Activated CD4-positive, alpha-beta T cell treated with anti-CD3 and anti-CD28 coated beads for 4 hours (primary cell): Measurements from ENCODE around the gene PHACTR1.

Source experiments
- DNase-seq, 2 donors: peaks; one replicate each; pipeline ENCODE4 v3.0.0-alpha.2; 2020

PHACTR1 gene

GRCh38 chr6:12851123-12851695 lies 134.6 kb downstream of the PHACTR1 start:
- DNase-seq, result no peak

GRCh38 chr6:12861603-12862002 lies 145.0 kb downstream of the PHACTR1 start:
- DNase-seq, result no peak

- no peak for DNase-seq
Measured at GRCh38 chr6:12865117-12865516, 148.6 kb downstream of the PHACTR1 start.

- no peak for DNase-seq
Measured at GRCh38 chr6:12865671-12866181, 149.2 kb downstream of the PHACTR1 start.

- DNase-seq, result no peak
Measured at GRCh38 chr6:12866422-12867029, 150.0 kb downstream of the PHACTR1 start.

DNA sequence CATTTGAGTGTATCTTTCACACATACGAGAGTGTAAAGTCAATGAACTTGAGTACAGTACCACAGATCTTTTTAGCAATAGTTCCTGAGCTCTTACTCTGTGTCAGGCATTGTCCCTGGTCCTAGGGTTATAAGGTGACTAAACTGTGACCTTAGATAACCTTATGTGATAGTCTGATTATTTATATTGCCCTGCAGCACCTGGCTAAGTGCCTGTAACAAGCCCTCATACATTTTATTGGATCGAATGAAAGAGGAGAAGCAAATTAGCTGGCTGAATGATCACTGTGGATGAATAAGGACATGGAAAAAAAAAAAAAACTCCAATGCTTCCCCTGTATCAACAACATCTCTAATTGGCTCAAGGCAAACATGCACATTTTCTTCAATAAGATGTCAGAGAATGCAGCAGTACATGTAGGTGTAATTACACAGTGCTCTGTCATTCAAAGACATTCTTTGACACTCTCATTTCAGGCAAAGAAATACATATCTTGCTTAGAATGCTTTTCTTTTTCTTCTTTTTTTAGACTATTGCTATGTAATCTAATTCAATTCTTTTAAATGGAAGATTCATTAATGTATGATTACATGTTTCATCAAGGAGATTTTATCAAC lies 153.4 kb downstream of the PHACTR1 start:
- no peak for DNase-seq

DNA sequence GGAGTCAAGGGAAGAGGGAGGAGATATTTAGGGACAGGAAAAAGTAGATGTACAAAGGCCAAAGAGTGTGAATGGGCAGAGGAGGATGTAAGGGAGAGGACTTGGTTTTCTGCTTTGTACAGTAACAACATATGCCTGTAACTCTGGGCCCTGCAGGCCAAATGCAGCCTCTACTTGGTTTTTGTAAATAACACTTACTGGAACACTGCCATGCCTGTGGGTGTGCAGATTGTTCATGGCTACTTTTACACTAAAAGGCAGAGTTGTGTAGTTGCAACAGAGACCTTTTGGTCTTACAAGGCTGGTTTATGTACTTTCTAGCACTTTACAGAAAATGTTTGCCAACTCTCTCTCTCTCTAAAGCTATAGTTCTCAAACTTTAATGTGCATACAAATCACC lies 157.1 kb downstream of the PHACTR1 start:
- DNase-seq, result no peak

GRCh38 chr6:12875051-12875450 lies 158.5 kb downstream of the PHACTR1 start:
- no peak for DNase-seq

GRCh38 chr6:12878741-12879140 lies 162.2 kb downstream of the PHACTR1 start:
- no peak for DNase-seq

DNA sequence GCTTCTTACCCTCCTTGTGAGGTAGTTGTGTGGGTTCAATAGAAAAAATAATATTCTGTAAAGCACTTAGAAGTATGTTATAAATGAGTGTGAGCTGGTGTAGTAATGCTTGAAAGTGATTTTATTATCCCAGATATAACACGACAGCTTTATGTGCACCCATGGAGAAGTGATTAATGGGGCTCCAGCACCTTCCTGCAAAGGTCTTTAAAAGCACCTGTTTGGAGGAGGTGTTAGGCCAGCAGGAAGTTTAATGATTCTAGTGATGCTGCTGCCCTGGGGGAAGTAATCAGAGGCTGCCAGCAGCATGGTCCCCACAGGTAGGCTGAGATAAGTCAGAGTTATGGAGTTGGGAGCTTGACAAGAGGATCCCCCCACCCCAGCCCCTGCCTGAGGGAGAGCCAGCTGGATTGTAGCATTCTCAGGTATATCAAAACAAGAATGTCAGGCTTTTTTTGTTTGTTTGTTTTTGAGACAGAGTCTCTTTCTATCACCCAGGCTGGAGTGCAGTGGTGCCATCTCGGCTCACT lies 166.3 kb downstream of the PHACTR1 start:
- no peak for DNase-seq

DNA sequence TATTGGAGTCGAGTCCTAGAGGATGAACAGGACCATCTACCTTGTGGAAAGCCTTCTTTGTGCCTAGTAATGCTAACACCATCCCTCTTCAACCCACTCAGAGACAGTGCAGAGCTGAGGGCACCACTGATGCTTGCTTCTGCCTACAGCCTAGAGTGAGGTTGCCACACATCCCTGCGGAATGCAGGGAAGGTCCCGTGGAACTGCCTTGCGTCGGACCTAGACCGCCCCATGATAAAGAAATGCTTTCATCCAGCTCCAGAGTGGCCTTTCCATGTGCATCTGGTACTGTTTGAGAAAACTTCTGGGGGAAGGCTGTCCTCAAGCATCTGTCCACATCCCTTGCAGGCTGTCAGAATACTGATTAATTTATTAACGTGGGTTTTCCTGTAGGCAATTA lies 168.4 kb downstream of the PHACTR1 start:
- no peak for DNase-seq

GRCh38 chr6:12886961-12887775 lies 170.6 kb downstream of the PHACTR1 start:
- no peak for DNase-seq

DNA sequence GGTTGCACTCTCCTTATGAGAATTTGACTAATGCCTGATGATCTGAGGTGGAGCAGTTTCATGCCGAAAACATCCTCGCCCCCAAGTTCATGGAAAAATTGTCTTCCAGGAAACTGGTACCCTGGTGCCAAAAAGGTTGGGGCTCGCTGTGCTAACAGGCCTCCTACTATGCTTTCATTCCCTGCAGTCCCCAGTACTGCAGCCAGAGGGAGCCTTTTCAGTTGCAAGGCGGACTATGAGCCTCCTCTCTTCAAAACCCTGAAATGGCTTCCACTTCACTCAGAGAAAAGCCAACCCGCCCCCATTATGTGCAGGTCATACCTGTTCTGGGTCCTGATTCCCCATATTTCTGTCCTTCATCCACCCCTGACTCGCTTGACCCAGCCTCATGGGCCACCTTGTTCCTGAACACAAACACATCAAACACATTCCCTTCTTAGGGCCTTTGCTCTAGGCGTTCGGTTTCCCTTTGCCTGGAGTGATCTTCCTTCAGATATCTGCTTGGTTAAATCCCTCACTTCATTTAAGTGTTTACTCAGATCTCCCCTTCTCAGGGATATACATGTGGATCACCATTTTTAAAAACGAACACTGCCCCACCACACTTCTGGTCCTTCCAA lies 173.7 kb downstream of the PHACTR1 start:
- peak in 1 of 2 donors; percentile 5 for DNase-seq

GRCh38 chr6:12891595-12891994 lies 175.0 kb downstream of the PHACTR1 start:
- DNase-seq, result no peak

DNA sequence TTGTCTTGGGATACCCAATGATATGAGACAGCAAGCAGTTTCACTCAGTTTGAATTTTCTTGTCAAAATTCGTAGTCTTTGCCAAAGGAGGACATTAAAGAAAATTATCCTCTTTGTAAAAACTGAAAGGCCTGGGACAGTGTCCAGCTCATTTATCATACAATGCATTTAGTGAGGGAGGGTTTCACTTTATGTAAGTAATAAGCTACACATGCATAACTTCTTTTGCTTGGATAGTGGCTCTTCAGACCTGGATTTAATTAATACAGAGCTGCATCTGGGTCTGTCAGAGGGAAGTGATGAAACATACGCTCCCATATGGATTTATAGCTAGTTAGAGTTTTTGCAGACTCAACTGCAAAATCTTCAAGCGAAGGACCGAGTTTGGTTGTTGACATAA lies 175.6 kb downstream of the PHACTR1 start:
- DNase-seq, result no peak

DNA sequence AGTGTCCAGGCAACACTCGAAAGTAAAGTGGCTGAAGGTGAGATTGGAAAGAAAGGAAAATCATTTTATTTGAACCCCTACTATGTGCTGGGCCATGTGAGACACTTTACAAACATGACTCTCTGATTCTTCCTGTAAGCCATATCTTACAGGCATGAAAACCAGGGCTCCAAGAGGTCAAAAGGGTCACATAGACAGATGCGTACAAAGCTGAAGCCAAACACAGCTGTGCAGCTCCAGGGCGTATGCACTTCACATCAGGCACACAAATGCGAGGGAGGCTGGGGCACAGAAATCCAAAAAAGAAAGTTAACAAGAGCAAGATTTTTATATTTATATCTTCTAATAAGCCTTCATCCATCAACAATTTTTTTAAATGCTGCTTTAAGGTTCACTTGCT lies 176.5 kb downstream of the PHACTR1 start:
- no peak for DNase-seq

GRCh38 chr6:12895721-12896120 lies 179.2 kb downstream of the PHACTR1 start:
- DNase-seq, result no peak

DNA sequence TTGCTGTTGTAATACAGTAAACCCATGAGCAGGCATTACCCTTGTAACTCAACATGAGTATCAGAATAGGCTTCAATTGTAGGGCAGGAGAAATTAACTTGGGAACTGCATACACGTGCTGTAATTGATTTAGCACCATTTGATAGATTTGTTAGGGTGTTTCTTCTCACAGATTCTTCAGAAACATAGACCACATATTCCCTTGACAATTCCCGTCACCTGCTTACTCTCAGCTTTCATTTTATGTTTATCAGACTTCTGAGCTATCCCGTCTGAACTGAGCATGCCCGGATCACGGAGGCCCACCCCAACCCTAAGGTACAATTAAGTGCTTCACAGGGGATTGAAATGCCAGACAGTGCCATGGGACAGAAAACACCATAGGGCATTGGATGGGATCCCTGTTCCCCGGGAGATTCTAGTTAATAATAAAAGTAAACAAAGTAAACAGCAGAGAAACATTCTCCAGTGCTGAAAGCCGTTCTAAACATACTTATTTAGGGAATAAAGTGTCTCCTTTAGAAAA lies 179.7 kb downstream of the PHACTR1 start:
- DNase-seq, result no peak

DNA sequence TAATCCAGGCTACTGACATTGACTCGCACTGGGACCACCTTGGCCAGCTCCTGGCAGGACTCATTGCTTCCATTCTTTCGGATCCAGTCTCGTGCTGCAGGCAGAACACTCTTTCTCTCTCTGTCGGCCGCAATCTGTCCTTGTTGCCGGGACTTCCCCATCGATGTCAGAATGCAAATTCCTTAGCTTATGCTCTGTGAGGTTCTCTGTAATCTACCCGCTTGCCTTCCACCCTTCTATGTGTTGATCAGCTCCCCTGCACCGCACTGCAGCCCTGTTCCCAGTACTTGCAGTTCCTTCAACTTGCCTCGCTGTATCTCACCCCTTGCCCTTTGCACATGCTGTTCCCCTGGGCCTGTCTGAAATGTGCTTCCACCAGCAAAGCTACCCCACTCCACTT lies 182.0 kb downstream of the PHACTR1 start:
- no peak for DNase-seq

DNA sequence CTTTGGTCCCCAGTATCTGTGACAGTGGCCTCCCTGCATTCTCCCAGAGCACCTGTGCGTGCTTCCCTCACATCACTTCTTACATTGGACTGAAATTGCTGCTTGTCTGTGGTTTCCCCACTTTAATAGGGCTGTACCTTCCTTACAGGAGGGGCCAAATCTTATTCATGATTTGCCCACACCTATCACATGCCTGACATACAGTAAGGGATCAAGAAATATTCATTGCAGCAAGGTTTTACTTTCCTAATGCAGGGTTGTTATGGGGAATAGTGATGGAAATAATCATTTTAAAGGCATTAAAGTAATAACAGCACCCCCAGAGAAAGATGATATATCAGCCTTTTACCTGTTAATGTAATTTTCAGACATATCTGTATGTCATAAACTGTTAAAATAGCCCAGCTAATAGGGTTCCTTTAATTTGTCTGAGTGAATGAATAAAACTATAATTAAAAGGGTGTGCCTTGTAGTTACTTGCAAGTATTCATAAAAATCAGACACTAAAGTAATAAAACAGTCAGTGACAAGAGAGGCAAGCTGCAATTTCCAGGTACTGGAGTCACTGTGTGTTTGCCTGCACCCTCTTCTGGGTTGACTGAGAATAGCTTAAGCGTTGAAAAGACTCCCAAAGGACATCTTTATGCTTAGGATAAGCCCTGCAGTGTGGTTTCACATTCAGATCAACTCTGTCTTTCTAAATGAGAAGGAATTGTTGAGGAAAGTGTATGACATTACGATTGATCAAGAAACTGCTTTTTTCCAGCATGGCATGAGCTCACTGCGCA lies 182.7 kb downstream of the PHACTR1 start:
- no peak for DNase-seq

DNA sequence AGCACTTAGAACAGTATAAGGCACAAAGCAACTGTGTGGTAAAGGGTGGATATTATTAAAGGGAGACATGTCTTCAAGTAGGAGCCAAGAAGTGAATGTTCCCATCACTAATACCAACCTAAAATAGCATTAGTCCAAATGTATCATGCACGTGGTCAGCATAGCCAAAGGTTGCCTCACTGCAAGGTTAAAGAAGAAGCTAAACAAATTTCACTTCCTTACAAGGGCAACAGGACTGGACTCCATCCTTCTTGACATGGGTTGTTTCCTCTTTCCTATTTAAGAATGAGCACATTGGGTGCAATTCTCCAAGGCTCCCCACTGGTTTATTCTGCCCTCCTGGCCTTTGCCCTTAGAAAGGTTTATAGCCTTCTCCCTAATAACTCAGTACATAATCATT lies 186.7 kb downstream of the PHACTR1 start:
- no peak for DNase-seq

GRCh38 chr6:12909833-12910232 lies 193.3 kb downstream of the PHACTR1 start:
- DNase-seq, result no peak
